H1 (cell line): ENCODE results near the gene CCL3. TPM values are rescaled to one million over a fixed set of nuclear protein-coding genes. Genes with fewer than 3 reads are reported as not detected.

ENCODE experiments used
- CTCF ChIA-PET: fragments of 300-600 bp; sonication (Branson Sonifier 250); formaldehyde crosslinking; loops from one replicate; lab custom pipeline; 2021; ENCODE audit not compliant: partially characterized antibody; lab: Charles Lee
- POLR2A ChIA-PET: fragments of 300-600 bp; sonication (Branson Sonifier 250); formaldehyde crosslinking; loops from one replicate; lab custom pipeline; 2021; ENCODE audit warnings: inconsistent platforms; ENCODE audit not compliant: partially characterized antibody; lab: Charles Lee
- DNase-seq, 2 experiments: peaks; one replicate each; pipeline versions ENCODE4 v3.0.0 to v3.0.0-alpha.2; 2010 to 2022; ENCODE audit warnings: low spot score in 2 of 2, low read depth in 1 of 2, mixed read lengths in 1 of 2
- FAIRE-seq: peaks from 2 replicates; lab custom pipeline; 2011; peaks lifted over from hg19 to GRCh38; lab: Jason Lieb, UNC
- H2AFZ ChIP-seq: 2 replicates; pipeline ENCODE4 v1.8.1; 2012; ENCODE audit warnings: low read length, inconsistent platforms
- H2AK5ac ChIP-seq: 2 replicates; pipeline ENCODE4 v1.6.1; 2013; ENCODE audit warnings: low read depth, low read length
- H2BK120ac ChIP-seq: replicated peaks from 2 replicates; pipeline ENCODE3; 2013; ENCODE audit warnings: low read depth, low read length, inconsistent platforms
- H2BK12ac ChIP-seq: 2 replicates; pipeline ENCODE4 v1.6.1; 2013; ENCODE audit warnings: low read depth, low read length
- H2BK15ac ChIP-seq: 2 replicates; pipeline ENCODE4 v1.6.1; 2013; ENCODE audit warnings: low read length
- H2BK20ac ChIP-seq: 2 replicates; pipeline ENCODE4 v1.6.1; 2013; ENCODE audit warnings: low read length
- H2BK5ac ChIP-seq: 2 replicates; pipeline ENCODE4 v1.6.1; 2013; ENCODE audit warnings: low read depth, low read length
- H3K14ac ChIP-seq: 2 replicates; pipeline ENCODE4 v1.6.1; 2013; ENCODE audit warnings: inconsistent platforms; ENCODE audit not compliant: insufficient read length
- H3K18ac ChIP-seq: 2 replicates; pipeline ENCODE4 v1.6.1; 2013; ENCODE audit warnings: low read length; ENCODE audit errors: extremely low read depth
- H3K23ac ChIP-seq: 2 replicates; pipeline ENCODE4 v1.6.1; 2013; ENCODE audit warnings: inconsistent platforms; ENCODE audit not compliant: insufficient read length
- H3K23me2 ChIP-seq: 2 replicates; pipeline ENCODE4 v1.6.1; 2013; ENCODE audit warnings: low read depth, low read length
- H3K27ac ChIP-seq: 2 replicates; pipeline ENCODE4 v1.6.1; 2011; ENCODE audit warnings: low read depth, low read length, inconsistent platforms
- H3K27me3 ChIP-seq, 4 experiments: replicated peaks in 1 of 4; 1 replicate in 1 of 4; 2 replicates in 3 of 4; pipeline versions ENCODE4 v1.6.1 to v1.8.1; 2011 to 2013; ENCODE audit warnings: low read length in 3 of 4, mild to moderate bottlenecking in 3 of 4, inconsistent platforms in 2 of 4, mixed read lengths in 2 of 4, moderate library complexity in 1 of 4; ENCODE audit not compliant: control insufficient read depth in 3 of 4, insufficient read depth in 3 of 4; ENCODE audit errors: extremely low read depth in 1 of 4
- H3K36me3 ChIP-seq, 4 experiments: 2 replicates each; pipeline versions ENCODE4 v1.6.1 to v1.8.1; 2011 to 2013; ENCODE audit warnings: mild to moderate bottlenecking in 4 of 4, low read length in 3 of 4, moderate library complexity in 2 of 4, control low read depth in 1 of 4, inconsistent platforms in 1 of 4; ENCODE audit not compliant: insufficient read depth in 4 of 4, control insufficient read depth in 2 of 4
- H3K4ac ChIP-seq: replicated peaks from 2 replicates; pipeline ENCODE3; 2013; ENCODE audit warnings: low read length, low read depth, mixed read lengths, inconsistent platforms; ENCODE audit not compliant: insufficient read length
- H3K4me1 ChIP-seq, 4 experiments: replicated peaks in 1 of 4; 1 replicate in 1 of 4; 2 replicates in 3 of 4; pipeline versions ENCODE4 v1.6.1 to v1.8.1; 2011 to 2013; ENCODE audit warnings: low read length in 3 of 4, inconsistent platforms in 2 of 4, mixed read lengths in 1 of 4; ENCODE audit not compliant: insufficient read depth in 4 of 4, control insufficient read depth in 3 of 4
- H3K4me2 ChIP-seq, 2 experiments: 2 replicates each; pipeline versions ENCODE4 v1.6.1 to v1.8.1; 2011 to 2013; ENCODE audit warnings: low read depth in 2 of 2, low read length in 2 of 2, control low read depth in 1 of 2, inconsistent platforms in 1 of 2, mild to moderate bottlenecking in 1 of 2; ENCODE audit not compliant: insufficient read depth in 1 of 2
- H3K4me3 ChIP-seq, 4 experiments: fragments of 200-600, 300-600 bp in 1 of 4; sonication (generic), shearing (Covaris generic), sonication (Bioruptor Twin) in 1 of 4; 2 replicates each; pipeline versions ENCODE4 v1.5.1 to v1.8.1; 2011 to 2016; ENCODE audit warnings: low read length in 4 of 4, low read depth in 3 of 4, control low read depth in 2 of 4, inconsistent platforms in 2 of 4, mild to moderate bottlenecking in 2 of 4, mixed read lengths in 1 of 4, moderate library complexity in 1 of 4; ENCODE audit not compliant: insufficient read depth in 2 of 4; ENCODE audit errors: extremely low read depth in 1 of 4
- H3K56ac ChIP-seq: replicated peaks from 2 replicates; pipeline ENCODE3; 2013; ENCODE audit warnings: low read depth, mild to moderate bottlenecking, mixed read lengths, low read length, inconsistent platforms; ENCODE audit not compliant: insufficient read length
- H3K79me1 ChIP-seq: 2 replicates; pipeline ENCODE4 v1.6.1; 2013; ENCODE audit warnings: low read depth, low read length, control low read depth
- H3K79me2 ChIP-seq, 2 experiments: 2 replicates each; pipeline versions ENCODE4 v1.6.1 to v1.8.1; 2012 to 2013; ENCODE audit warnings: low read length in 2 of 2, mild to moderate bottlenecking in 2 of 2, inconsistent platforms in 1 of 2; ENCODE audit not compliant: insufficient read depth in 2 of 2, control insufficient read depth in 1 of 2
- H3K9ac ChIP-seq, 4 experiments: replicated peaks in 1 of 4; 1 replicate in 1 of 4; 2 replicates in 3 of 4; pipeline versions ENCODE4 v1.6.1 to v1.8.1; 2011 to 2013; ENCODE audit warnings: low read depth in 3 of 4, low read length in 3 of 4, control low read depth in 2 of 4, mild to moderate bottlenecking in 2 of 4, moderate library complexity in 2 of 4, inconsistent platforms in 1 of 4; ENCODE audit errors: extremely low read depth in 1 of 4
- H3K9me3 ChIP-seq, 2 experiments: 2 replicates each; pipeline versions ENCODE4 v1.6.1 to v1.8.1; 2012 to 2013; ENCODE audit warnings: mild to moderate bottlenecking in 2 of 2, moderate library complexity in 2 of 2, control low read depth in 1 of 2, inconsistent platforms in 1 of 2, low read depth in 1 of 2, low read length in 1 of 2, mixed read lengths in 1 of 2; ENCODE audit not compliant: insufficient read depth in 2 of 2
- H4K20me1 ChIP-seq, 2 experiments: replicated peaks in 1 of 2; 2 replicates each; pipeline versions ENCODE3 to v1.8.1; 2011 to 2013; ENCODE audit warnings: inconsistent platforms in 2 of 2, low read length in 2 of 2, mild to moderate bottlenecking in 1 of 2; ENCODE audit not compliant: insufficient read depth in 2 of 2, control insufficient read depth in 1 of 2
- H4K5ac ChIP-seq: 2 replicates; pipeline ENCODE4 v1.6.1; 2013; ENCODE audit warnings: low read length, low read depth, mixed read lengths, inconsistent platforms; ENCODE audit not compliant: insufficient read length
- H4K8ac ChIP-seq: 2 replicates; pipeline ENCODE4 v1.8.0; 2013; ENCODE audit warnings: mild to moderate bottlenecking, moderate library complexity, low read length, inconsistent platforms; ENCODE audit not compliant: insufficient read depth; ENCODE audit errors: extremely low read depth
- H4K91ac ChIP-seq: replicated peaks from 2 replicates; pipeline ENCODE3; 2013; ENCODE audit warnings: low read length, mixed read lengths, inconsistent platforms; ENCODE audit not compliant: insufficient read length
- BCL11A ChIP-seq, 2 experiments: IDR thresholded peaks; one replicate each; pipeline ENCODE4 v1.6.1; 2011; ENCODE audit warnings: low read depth in 2 of 2, low read length in 2 of 2, mild to moderate bottlenecking in 2 of 2
- BRCA1 ChIP-seq: IDR thresholded peaks from 2 replicates; pipeline ENCODE4 v1.6.1; 2012; ENCODE audit warnings: low read depth, low read length, improper control_type of control experiment
- CBX8 ChIP-seq: fragments of 300-800, 300-1000 bp; sonication (generic); IDR thresholded peaks from 2 replicates; pipeline ENCODE4 v1.7.1; 2016; ENCODE audit warnings: low read depth, low read length, borderline replicate concordance
- CHD1 ChIP-seq: IDR thresholded peaks from 2 replicates; pipeline ENCODE4 v1.6.1; 2012; ENCODE audit warnings: low read depth, low read length, improper control_type of control experiment
- POLR2A ChIP-seq, 2 experiments: IDR thresholded peaks; 1 replicate in 1 of 2; 2 replicates in 1 of 2; pipeline ENCODE4 v1.6.1; 2011; ENCODE audit warnings: low read depth in 2 of 2, low read length in 2 of 2, mild to moderate bottlenecking in 2 of 2; ENCODE audit errors: control extremely low read depth in 1 of 2
- POU5F1 ChIP-seq: IDR thresholded peaks from 2 replicates; pipeline ENCODE4 v1.6.1; 2011; ENCODE audit warnings: low read depth, mild to moderate bottlenecking, low read length, moderate library complexity
- RBBP5 ChIP-seq: IDR thresholded peaks from 2 replicates; pipeline ENCODE4 v1.7.1; 2012; ENCODE audit warnings: low read depth, mild to moderate bottlenecking, inconsistent platforms, low read length, moderate library complexity, borderline replicate concordance
- SP2 ChIP-seq: IDR thresholded peaks from 2 replicates; pipeline ENCODE4 v1.6.1; 2012; ENCODE audit warnings: mild to moderate bottlenecking, low read length, inconsistent platforms
- WGBS, 2 experiments: shearing (Covaris generic) in 1 of 2; methylation state at CpG; one replicate each; pipeline versions ENCODE4 v1.1.6 to v1.1.7; 2013 to 2015; ENCODE audit warnings: low lambda C conversion rate in 2 of 2, mixed read lengths in 2 of 2, inconsistent platforms in 1 of 2, low coverage in 1 of 2, missing lambda C conversion rate in 1 of 2; ENCODE audit not compliant: insufficient replicate concordance in 2 of 2, insufficient coverage in 1 of 2, insufficient read length in 1 of 2; ENCODE audit errors: extremely low coverage in 1 of 2, missing lambda C conversion rate in 1 of 2; 5-methylcytosine and 5-hydroxymethylcytosine counted together
- polyA plus RNA-seq, 7 experiments: library from polyadenylated mRNA; depleted of rRNA in 3 of 7; stranded (reverse) in 5 of 7; unstranded in 2 of 7; fragments of >200 nt in 5 of 7; fragments of 200-250 nt in 2 of 7; gene quantifications; 1 replicate in 5 of 7; 2 replicates in 1 of 7; 4 replicates in 1 of 7; pipeline versions ENCODE4 v1.2.1 to v1.2.3, GENCODE V29; 2011 to 2013; ENCODE audit warnings: missing spikeins in 2 of 7, mixed read lengths in 2 of 7
- total RNA-seq: library from RNA; stranded (reverse); fragmentation: NEBNext Ultra II Directional; extraction: Animal tissue kit (Norgen Biotek cat#: 25700); gene quantifications from 2 replicates; pipeline ENCODE4 v1.2.1, GENCODE V29; 2021
- TF ChIP-seq, protein P1 (sequence below): IDR thresholded peaks from 2 replicates; pipeline ENCODE4 v1.6.1; 2012; ENCODE audit warnings: inconsistent platforms

CCL3 gene
- total and polyA plus RNA-seq, 2 of the 8 experiments (the other 6 are each of a cell fraction or from before 2014, with no cell fraction given) = not detected

DNA sequence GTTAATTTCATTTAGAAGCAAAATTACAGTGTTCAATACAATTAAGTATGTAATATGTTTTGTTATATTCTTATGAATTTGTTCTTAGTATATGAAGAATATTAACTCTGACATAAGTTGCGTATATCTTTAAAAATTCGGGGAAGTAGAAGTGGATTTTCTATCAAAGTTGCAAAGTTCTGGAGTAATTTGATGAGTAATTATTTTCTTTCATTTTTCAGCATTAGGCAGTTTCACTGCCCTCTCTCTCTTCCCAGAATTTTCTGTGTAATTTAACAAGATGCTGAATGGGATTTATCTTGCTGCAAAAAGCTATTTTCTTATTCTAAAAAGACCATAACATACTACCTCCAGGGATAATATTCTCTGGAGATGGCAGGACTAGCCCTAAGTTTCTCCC lies 34.8 kb downstream of the CCL3 start:
- Histone ChIP-seq H2BK12ac (no peak overlapping the region), H3K56ac (no peak overlapping the region), H3K27me3 (no peaks in the 10 kb centered on the region; a peak in 1 of 7 replicates), H3K18ac (no peak overlapping the region), H4K8ac (no peak overlapping the region), H2BK120ac (no peak overlapping the region), H3K36me3 (no peaks in the 10 kb centered on the region), H4K91ac (no peak overlapping the region), H3K79me2 (no peaks in the 10 kb centered on the region), H4K5ac (no peak overlapping the region), H3K14ac (no peak overlapping the region), H2AK5ac (no peak overlapping the region), H3K4ac (no peak overlapping the region), H3K9ac (no peak overlapping the region), H3K4me2 (no peak overlapping the region), H2BK5ac (no peak overlapping the region), H3K79me1 (no peaks in the 10 kb centered on the region), H2BK20ac (no peak overlapping the region), H2BK15ac (no peak overlapping the region), H3K23ac (no peak overlapping the region), H2AFZ (no peak overlapping the region), H4K20me1 (no peaks in the 10 kb centered on the region), H3K27ac (no peak overlapping the region), H3K9me3 (no peaks in the 10 kb centered on the region), H3K4me3 (no peak overlapping the region), H3K4me1 (no peaks in the 10 kb centered on the region), H3K23me2 (no peaks in the 10 kb centered on the region)
- ChIA-PET POLR2A (no interaction called here), CTCF (interaction anchor here (0.7 kb wide), 1 partner anchor 469 kb away, joined by 3 read pairs; no protein-coding TSS in a partner anchor)
- no peak for TF ChIP-seq RBBP5
- TF ChIP-seq CHD1 = no peak
- no peak for TF ChIP-seq POU5F1
- no peak for TF ChIP-seq POLR2A (IDR thresholded peaks at IDR 0.05; ENCODE audit: control extremely low read depth in 1 of 2, low read depth in 2 of 2, low read length in 2 of 2)
- TF ChIP-seq BCL11A (IDR thresholded peaks at IDR 0.05; ENCODE audit: low read depth in 2 of 2, low read length in 2 of 2) = no peak
- TF ChIP-seq BRCA1 = no peak
- no peak for TF ChIP-seq SP2
- no peak for TF ChIP-seq CBX8
- TF ChIP-seq, protein P1, sequence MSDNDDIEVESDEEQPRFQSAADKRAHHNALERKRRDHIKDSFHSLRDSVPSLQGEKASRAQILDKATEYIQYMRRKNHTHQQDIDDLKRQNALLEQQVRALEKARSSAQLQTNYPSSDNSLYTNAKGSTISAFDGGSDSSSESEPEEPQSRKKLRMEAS = no peak
- 86% methylated on average over 2 of the region's 2 CpGs; no CpG with 5 or more reads in 1 of the 2 experiments for WGBS, 2 experiments
- FAIRE-seq (no peak), DNase-seq (no peak)
